KG1 (cell line): ENCODE results near the gene PPM1M.
A peak's percentile ranks its signal among the peaks of the same experiment; 100 is the strongest.
"Not testable (repeated sequence)": the region's sequence is repeated elsewhere in the genome, so short reads cannot be mapped to it uniquely, and the experiment has no call there.

Source experiments
- DNase-seq: peaks from one replicate; lab custom pipeline; 2025; lab: John Stamatoyannopoulos, UW

PPM1M gene

GRCh38 chr3:52246728-52247408 is 1.3 kb downstream of the PPM1M start:
- DNase-seq = no peak

DNA sequence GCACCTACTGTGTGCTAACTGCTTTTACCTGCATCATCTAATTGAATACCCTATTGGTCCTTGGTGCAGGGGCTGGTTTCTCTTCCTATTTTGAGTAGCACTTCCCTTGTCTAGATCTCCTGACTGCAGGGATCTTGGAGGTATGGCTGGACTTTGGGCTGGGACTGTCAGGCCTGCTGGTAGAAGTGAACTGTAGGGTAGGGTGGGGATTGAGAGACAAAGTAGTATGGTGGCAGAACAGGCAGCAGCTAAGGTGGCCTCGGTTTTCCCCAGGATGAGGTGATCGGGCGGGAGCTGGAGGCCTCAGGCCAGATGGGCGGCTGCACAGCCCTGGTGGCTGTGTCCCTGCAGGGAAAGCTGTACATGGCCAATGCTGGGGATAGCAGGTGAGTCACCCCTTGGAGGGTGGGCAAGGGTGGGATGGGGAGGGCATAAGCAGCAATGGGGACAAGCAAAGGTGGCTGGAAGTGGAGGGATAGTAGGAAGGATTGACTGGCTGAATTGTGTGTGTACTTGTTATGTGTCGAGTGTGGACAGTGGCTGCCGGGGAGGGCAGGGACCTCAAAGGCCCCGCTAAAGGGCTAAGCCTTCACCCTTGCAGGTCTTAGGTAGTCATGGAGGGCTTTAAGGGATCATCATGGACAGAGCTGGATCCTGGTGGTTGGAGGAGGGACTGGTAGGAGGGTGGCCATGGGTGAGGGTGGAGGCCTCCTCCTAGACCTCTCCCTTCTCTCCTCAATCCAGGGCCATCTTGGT is 2.0 kb downstream of the PPM1M start:
- DNase-seq = no peak

- DNase-seq = no peak
Observed at GRCh38 chr3:52248165-52248541, 2.6 kb downstream of the PPM1M start.

DNA sequence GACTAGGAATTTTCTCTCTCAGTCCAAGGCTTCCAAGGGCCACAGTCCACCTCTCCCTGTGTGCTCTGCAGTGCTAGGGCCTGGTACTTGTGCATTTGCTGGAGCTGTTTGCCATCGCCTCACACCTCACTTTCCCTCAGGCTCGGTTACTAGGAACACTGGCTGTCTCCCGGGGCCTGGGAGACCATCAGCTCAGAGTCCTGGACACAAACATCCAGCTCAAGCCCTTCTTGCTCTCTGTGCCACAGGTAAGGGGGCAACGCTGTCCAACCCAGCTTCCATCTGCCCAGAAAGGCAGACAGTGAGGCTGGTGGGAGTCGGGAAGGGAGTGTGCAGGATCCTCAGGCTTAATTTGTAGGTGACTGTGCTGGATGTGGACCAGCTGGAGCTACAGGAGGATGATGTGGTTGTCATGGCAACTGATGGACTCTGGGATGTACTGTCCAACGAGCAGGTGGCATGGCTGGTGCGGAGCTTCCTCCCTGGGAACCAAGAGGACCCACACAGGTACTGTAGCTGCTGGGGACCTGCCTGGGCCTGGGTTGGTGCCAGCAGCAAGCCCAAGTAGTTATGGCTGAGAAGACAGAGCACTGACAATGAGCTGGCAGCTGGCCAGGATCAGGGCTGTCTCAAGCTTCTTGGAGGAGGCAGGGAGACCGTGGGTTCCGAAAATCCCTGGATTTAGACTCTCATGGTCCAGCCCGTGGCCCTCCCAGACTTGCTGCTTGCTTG is 3.4 kb downstream of the PPM1M start:
- no peak for DNase-seq

DNA sequence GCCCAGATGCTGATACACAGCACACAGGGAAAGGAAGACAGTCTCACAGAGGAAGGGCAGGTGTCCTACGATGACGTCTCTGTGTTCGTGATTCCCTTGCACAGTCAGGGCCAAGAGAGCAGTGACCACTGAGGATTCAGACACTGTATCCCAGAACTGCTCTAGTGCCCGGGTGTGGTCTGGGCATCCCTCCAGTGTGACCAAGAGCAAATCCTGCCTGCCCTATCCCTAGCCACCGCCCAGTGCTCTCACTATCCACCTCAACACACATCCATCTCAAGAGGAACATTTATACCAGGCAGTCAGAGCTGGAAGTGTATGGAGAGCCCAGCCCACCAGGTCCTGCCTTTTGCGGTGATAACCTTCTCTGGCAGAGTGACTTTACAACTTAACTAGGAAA is 4.1 kb downstream of the PPM1M start:
- DNase-seq = no peak

GRCh38 chr3:52250122-52250521 is 4.6 kb downstream of the PPM1M start:
- DNase-seq = no peak

GRCh38 chr3:52253314-52254304 is 8.1 kb downstream of the PPM1M start:
- DNase-seq = peak; percentile 85

GRCh38 chr3:52254608-52255007 is 9.0 kb downstream of the PPM1M start:
- DNase-seq = no peak

DNA sequence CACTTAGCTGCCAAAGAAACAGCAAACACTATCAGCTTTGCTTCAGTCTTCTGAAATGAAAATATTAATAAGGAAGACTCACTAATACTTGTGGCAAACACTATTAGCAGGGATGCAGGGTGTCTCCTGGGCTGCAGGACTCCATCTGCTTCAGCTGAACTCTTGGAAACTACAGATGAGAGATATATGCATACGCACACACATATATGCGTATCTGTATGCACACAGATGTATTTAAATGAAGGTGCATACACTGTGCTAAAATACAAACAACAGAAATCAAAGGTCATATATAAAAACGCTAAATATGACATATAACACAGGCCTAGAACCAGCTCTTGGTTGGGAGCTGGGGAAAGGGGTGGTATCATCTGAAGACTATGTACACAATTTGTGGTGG is 10.6 kb downstream of the PPM1M start:
- DNase-seq = no peak

DNA sequence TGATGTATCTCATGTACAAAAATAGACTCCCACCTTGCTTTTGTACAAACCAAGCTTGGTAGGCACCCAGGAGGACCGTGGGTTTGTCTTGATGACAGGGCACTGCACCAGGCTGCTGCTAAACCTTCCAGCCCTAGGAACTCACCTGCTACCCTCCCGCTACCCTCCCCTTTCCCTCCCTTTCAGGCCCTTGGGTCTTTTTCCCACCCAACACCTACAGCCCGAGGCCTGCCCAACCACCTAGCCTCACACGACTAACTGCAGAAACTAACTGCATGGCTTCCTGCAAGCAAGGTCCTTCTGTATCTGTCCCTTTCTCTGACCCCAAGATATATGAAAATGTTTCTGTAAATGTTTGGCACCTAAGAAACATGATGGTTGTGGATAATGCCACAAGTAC is 11.1 kb downstream of the PPM1M start:
- no peak for DNase-seq

GRCh38 chr3:52257911-52258310 is 12.4 kb downstream of the PPM1M start:
- DNase-seq = no peak

DNA sequence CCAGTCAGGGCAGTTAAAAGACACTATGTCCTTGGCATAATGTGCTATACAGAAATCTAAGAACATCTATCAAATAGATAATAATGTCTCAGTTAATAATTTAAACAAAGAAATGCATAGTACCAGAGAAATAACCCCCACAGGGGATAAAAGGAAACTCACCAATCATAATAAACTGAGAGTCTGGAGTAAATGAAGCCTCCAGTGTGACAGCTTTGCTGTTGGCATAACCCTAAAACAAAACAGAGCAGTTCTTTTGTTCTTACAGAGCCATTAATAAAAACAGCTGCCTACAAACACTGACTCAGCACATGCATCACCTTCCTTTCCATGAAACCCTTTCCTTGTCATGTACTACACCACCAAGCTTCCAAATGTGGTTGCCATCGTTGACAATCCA is 13.5 kb downstream of the PPM1M start:
- DNase-seq = no peak

DNA sequence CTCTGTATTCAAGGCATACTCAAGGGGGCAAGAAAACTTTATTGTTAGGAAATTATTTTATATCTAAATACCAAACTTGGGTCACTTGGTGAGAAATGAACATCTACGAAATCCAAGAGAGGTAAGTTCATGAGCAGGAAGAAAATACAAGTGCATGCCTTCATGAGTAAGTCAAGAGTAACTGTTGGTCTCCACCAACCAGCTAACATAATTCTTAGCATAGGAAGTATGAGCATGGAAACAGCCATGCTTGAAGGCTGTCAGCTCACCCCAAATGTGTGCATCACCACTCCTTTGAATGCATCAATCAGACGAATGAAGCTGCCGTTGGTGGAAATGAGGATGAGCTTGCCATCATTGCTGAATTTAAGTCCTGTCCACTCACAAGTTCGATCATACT is 13.9 kb downstream of the PPM1M start:
- no peak for DNase-seq

DNA sequence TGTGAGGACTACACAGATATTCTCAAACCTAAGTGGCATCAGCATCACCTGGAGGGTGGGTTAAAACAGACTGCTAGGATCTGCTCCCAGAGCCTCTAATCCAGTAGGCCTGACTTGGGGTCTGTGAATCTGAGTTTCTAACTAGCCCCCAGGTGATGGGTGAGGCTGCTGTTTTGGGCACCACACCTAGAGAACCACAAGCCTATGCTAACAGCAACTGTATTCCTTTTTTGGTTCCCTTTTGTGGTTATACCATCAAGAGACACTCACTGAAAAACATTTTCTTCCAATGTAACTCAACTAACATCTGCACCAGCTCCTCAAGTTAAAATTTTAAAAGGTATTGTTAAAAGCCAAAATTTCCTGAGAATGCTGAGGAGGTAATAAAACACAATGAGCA is 16.9 kb downstream of the PPM1M start:
- no peak for DNase-seq

DNA sequence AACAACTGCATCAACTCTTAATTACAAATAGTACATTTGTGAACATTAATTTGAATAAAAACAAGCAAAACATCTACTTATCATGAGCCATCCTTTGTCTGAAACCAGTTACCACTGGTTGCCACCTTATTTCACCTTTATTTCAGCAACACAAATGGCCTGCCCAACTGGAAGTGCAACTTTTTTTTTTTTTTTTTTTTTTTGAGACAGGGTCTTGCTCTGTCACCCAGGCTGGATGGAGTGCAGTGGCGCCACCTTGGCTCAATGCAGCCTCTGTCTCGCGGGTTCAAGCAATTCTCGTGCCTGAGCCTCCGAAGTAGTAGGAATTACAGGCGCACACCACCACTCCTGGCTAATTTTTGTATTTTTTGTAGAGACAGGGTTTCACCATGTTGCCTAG is 19.8 kb downstream of the PPM1M start:
- DNase-seq = no peak

- DNase-seq = no peak
Observed at GRCh38 chr3:52268036-52268435, 22.5 kb downstream of the PPM1M start.

- no peak for DNase-seq
Observed at GRCh38 chr3:52269776-52270175, 24.2 kb downstream of the PPM1M start.

GRCh38 chr3:52270252-52270754 is 24.7 kb downstream of the PPM1M start:
- DNase-seq = no peak

GRCh38 chr3:52272172-52272571 is 26.6 kb downstream of the PPM1M start:
- not testable (repeated sequence) for DNase-seq

DNA sequence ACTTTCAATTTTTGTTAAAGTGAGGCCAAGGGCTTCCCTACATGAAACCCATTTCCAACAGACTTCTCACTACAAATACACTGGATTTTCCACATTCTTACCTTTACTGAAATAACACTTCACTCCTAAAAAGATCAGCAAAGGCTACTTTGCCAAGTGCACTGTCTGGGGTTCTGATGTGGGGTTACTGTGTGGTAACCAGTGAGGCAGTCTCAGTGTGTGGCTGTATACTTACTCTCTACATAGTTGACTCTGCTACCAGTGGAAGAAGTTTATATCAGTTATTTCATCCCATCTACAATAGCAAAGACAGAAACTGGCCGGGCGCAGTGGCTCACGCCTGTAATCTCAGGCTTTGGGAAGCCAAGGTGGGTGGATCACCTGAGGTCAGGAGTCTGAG is 27.3 kb downstream of the PPM1M start:
- no peak for DNase-seq

DNA sequence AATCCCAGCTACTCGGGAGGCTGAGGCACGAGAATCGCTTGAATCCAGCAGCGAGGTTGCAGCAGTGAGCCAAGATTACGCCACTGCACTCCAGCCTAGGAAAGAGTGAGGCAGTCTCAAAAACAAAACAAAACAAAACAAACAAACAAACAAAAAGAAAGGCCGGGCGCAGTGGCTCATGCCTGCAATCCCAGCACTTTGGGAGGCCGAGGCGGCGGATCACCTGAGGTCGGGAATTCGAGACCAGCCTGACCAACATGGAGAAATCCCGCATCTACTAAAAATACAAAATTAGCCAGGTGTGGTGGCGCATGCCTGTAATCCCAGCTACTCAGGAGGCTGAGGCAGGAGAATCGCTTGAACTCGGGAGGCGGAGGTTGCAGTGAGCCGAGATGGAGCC is 29.2 kb downstream of the PPM1M start:
- not testable (repeated sequence) for DNase-seq
